ENCODE results near the gene CCDC136.

The CCDC136 gene

GRCh38 chr7:128871050-128871449 lies 79.3 kb downstream of the CCDC136 start:
- TF ChIP-seq ZBTB7A (IDR thresholded peaks at IDR 0.05; ENCODE audit: low read depth) (no peak), MAX (IDR thresholded peaks at IDR 0.05) (no peak), YY1 (IDR thresholded peaks at IDR 0.05; ENCODE audit: low read depth) (no peak), CREB1 (IDR thresholded peaks at IDR 0.05; ENCODE audit: low read depth) (no peak), FOXM1 (IDR thresholded peaks at IDR 0.05; ENCODE audit: borderline replicate concordance, low read depth) (no peak), TCF12 (IDR thresholded peaks at IDR 0.05; ENCODE audit: low read depth) (no peak)
